Measurements from ENCODE around the gene ZFR. TPM values are rescaled to one million over a fixed set of nuclear protein-coding genes. Genes with fewer than 3 reads are reported as not detected.

Gene ZFR
- polyA plus RNA-seq, 1 of the 3 experiments (the other 2 are of a cell fraction) = 24.6 TPM

GRCh38 chr5:32353420-32353819 is 91.1 kb downstream of the ZFR start:
- no peaks in the 10 kb centered on the region for H3K9me3 ChIP-seq
- H3K27ac ChIP-seq (ENCODE audit: low read depth in 2 of 2, low read length in 1 of 2) = no peak overlapping the region
- WGBS (ENCODE audit: low lambda C conversion rate) = 96% methylated on average over 9 of the region's 9 CpGs
- peaks cover 14 to 48% of the 10 kb centered on the region in 2 experiments for H3K36me3 ChIP-seq (replicated peaks in 1 of 2; ENCODE audit: control insufficient read depth in 1 of 2, insufficient read depth in 2 of 2, low read length in 1 of 2)
- no peaks in the 10 kb centered on the region for H3K9me2 ChIP-seq
- H3F3A ChIP-seq (replicated peaks; ENCODE audit: insufficient read depth) = peaks cover 15% of the 10 kb centered on the region
- ChIA-PET CTCF (interaction anchor here (1.3 to 2.6 kb wide), 3 partner anchors 12 to 121 kb away, joined by 3 to 7 read pairs (median 4); no protein-coding TSS in a partner anchor), POLR2A (no interaction called here)
- TF ChIP-seq YY1 (IDR thresholded peaks at IDR 0.05; ENCODE audit: low read depth) (no peak), NFIC (IDR thresholded peaks at IDR 0.05; ENCODE audit: borderline replicate concordance) (no peak), GABPA (IDR thresholded peaks at IDR 0.05; ENCODE audit: low read depth) (no peak), RAD21 (IDR thresholded peaks at IDR 0.05; ENCODE audit: low read length) (no peak)
- TF ChIP-seq, protein P1, sequence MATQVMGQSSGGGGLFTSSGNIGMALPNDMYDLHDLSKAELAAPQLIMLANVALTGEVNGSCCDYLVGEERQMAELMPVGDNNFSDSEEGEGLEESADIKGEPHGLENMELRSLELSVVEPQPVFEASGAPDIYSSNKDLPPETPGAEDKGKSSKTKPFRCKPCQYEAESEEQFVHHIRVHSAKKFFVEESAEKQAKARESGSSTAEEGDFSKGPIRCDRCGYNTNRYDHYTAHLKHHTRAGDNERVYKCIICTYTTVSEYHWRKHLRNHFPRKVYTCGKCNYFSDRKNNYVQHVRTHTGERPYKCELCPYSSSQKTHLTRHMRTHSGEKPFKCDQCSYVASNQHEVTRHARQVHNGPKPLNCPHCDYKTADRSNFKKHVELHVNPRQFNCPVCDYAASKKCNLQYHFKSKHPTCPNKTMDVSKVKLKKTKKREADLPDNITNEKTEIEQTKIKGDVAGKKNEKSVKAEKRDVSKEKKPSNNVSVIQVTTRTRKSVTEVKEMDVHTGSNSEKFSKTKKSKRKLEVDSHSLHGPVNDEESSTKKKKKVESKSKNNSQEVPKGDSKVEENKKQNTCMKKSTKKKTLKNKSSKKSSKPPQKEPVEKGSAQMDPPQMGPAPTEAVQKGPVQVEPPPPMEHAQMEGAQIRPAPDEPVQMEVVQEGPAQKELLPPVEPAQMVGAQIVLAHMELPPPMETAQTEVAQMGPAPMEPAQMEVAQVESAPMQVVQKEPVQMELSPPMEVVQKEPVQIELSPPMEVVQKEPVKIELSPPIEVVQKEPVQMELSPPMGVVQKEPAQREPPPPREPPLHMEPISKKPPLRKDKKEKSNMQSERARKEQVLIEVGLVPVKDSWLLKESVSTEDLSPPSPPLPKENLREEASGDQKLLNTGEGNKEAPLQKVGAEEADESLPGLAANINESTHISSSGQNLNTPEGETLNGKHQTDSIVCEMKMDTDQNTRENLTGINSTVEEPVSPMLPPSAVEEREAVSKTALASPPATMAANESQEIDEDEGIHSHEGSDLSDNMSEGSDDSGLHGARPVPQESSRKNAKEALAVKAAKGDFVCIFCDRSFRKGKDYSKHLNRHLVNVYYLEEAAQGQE (IDR thresholded peaks at IDR 0.05; ENCODE audit: low read depth, low read length) = no peak
- TF ChIP-seq, protein P2, sequence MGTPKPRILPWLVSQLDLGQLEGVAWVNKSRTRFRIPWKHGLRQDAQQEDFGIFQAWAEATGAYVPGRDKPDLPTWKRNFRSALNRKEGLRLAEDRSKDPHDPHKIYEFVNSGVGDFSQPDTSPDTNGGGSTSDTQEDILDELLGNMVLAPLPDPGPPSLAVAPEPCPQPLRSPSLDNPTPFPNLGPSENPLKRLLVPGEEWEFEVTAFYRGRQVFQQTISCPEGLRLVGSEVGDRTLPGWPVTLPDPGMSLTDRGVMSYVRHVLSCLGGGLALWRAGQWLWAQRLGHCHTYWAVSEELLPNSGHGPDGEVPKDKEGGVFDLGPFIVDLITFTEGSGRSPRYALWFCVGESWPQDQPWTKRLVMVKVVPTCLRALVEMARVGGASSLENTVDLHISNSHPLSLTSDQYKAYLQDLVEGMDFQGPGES (IDR thresholded peaks at IDR 0.05; ENCODE audit: low read depth, low read length) = no peak
- H3K79me2 ChIP-seq (ENCODE audit: insufficient read depth) = no peaks in the 10 kb centered on the region
- H4K20me1 ChIP-seq (ENCODE audit: insufficient read depth) = no peaks in the 10 kb centered on the region
- no peaks in the 10 kb centered on the region for H3K4me1 ChIP-seq (ENCODE audit: control insufficient read depth in 1 of 2, insufficient read depth in 2 of 2, low read depth in 1 of 2, low read length in 1 of 2)
- DNase-seq = no peak
- H2AFZ ChIP-seq (ENCODE audit: low read depth) = no peak overlapping the region
- H3K9ac ChIP-seq = no peak overlapping the region
- H3K4me3 ChIP-seq (ENCODE audit: low read depth in 2 of 2, low read length in 1 of 2) = no peak overlapping the region
- H3K4me2 ChIP-seq = no peak overlapping the region
- H3K27me3 ChIP-seq (ENCODE audit: insufficient read depth) = no peaks in the 10 kb centered on the region

- no peak overlapping the region for H3K4me3 ChIP-seq (ENCODE audit: low read depth in 2 of 2, low read length in 1 of 2)
- no peak for DNase-seq
- H3K9ac ChIP-seq = no peak overlapping the region
- WGBS (ENCODE audit: low lambda C conversion rate) = 83% methylated on average over 7 of the region's 8 CpGs
- no peak overlapping the region for H2AFZ ChIP-seq (ENCODE audit: low read depth)
- H3K27ac ChIP-seq (ENCODE audit: low read depth in 2 of 2, low read length in 1 of 2) = no peak overlapping the region
- H3K4me2 ChIP-seq = no peak overlapping the region
- no peaks in the 10 kb centered on the region for H3K9me2 ChIP-seq
- no peaks in the 10 kb centered on the region for H4K20me1 ChIP-seq (ENCODE audit: insufficient read depth)
- H3K9me3 ChIP-seq = no peaks in the 10 kb centered on the region
- H3K4me1 ChIP-seq (ENCODE audit: control insufficient read depth in 1 of 2, insufficient read depth in 2 of 2, low read depth in 1 of 2, low read length in 1 of 2) = no peaks in the 10 kb centered on the region
- TF ChIP-seq CTCF (IDR thresholded peaks at IDR 0.05) (no peak), POLR2AphosphoS5 (IDR thresholded peaks at IDR 0.05; ENCODE audit: low read depth, low read length) (0 out of 2 replicates have a peak, but pooled peaks have one; percentile 22)
- H3K79me2 ChIP-seq (ENCODE audit: insufficient read depth) = no peaks in the 10 kb centered on the region
- peaks cover 13 to 44% of the 10 kb centered on the region in 2 experiments for H3K36me3 ChIP-seq (replicated peaks in 1 of 2; ENCODE audit: control insufficient read depth in 1 of 2, insufficient read depth in 2 of 2, low read length in 1 of 2)
- peaks cover 15% of the 10 kb centered on the region for H3F3A ChIP-seq (replicated peaks; ENCODE audit: insufficient read depth)
- ChIA-PET POLR2A (no interaction called here), CTCF (interaction anchor here (1.3 to 2.6 kb wide), 2 partner anchors 24 to 120 kb away, joined by 4 to 7 read pairs; no protein-coding TSS in a partner anchor)
- H3K27me3 ChIP-seq (ENCODE audit: insufficient read depth) = no peaks in the 10 kb centered on the region
Observed at GRCh38 chr5:32352685-32353084, 91.9 kb downstream of the ZFR start.
